Stimulated activated CD4-positive, alpha-beta T cell treated with anti-CD3 and anti-CD28 coated beads, TNF-alpha, amount 100 ng/mL, for 4 hours (primary cell): ENCODE measurements around the gene RFX3.

Experiments used
- DNase-seq, 3 experiments: peaks; one replicate each; pipeline ENCODE4 v3.0.0-alpha.2; 2020; ENCODE audit warnings: low read depth in 3 of 3

RFX3 gene

DNA sequence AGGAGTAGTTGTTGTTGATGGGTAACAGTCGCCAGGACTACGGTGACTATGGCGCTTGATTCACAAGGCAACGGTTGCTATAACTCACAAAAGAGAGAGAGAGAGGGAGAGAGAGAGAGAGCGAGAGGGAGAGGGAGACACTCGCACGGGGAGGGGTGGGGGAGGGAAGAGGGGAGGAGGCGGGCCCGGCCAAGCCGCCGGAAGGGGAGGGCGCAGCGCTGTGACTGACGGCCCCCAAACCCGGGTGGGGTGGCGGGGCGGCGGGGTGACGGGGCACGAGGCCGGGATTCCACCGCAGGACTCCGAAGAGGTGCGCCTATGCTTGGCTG is at the start of gene RFX3:
Gene RFX3 (minus strand): TSS at position 166 of the 329 bp plus-strand sequence. CDS start 130,413 bp downstream, outside the sequence.
- peak; percentile 84 to 88 (median 87) for DNase-seq

DNA sequence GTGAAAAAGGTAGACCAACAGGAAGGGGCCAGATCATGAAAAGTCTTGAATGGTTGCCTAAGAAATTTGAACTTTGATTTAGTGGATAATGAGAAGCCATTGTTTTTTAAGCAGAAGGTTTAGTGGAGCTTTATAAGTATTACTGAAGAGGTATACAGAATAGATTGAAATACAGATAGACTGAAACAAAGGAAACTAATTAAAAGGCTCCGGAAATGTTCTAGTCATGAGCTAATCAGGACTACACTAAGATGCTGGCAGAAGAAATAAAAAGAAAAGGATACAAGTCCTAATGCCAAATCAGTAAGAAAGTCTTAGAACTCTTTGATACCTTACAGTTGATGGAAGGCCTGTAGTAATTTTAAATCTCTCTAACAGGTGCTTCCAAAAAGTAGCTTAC is 45.7 kb upstream of the RFX3 start:
- DNase-seq: no peak

DNA sequence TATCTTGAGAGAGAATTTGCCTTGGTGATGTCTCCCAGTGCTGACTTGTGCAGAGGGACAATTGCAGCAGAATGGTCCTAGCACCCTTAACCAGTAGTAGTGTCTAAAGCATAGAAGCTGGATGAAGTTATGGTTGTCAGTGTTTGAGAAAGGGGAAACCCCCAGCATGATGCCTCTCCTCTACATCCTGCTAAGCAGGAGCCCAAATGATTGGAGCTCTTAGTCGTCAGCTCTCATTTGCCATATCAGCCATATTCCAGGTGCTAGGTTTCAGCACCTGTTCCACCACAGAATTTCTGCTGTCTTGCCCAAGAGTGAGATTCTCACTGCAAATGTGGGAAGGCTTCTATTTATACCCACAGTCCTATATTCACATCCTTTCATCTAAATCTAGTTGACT is 43.7 kb upstream of the RFX3 start:
- no peak for DNase-seq

DNA sequence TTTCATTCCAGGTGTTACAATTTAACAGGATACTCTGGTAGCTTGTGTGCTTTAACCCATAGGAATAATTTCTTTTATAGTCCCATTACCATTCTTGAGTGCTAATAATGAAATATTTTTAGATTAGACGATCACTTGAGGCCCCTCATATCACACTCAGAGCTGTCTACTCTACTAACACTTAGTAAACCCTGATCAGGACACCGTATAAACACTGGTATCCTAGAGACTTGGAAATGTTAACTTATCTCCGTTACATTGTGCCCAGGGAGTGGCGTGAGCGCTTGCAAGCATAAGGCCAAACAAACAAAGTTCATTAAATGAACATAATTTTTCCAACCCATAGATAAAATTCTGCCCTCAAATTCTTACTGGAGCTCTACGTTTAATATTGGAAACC is 42.2 kb upstream of the RFX3 start:
- DNase-seq: no peak

DNA sequence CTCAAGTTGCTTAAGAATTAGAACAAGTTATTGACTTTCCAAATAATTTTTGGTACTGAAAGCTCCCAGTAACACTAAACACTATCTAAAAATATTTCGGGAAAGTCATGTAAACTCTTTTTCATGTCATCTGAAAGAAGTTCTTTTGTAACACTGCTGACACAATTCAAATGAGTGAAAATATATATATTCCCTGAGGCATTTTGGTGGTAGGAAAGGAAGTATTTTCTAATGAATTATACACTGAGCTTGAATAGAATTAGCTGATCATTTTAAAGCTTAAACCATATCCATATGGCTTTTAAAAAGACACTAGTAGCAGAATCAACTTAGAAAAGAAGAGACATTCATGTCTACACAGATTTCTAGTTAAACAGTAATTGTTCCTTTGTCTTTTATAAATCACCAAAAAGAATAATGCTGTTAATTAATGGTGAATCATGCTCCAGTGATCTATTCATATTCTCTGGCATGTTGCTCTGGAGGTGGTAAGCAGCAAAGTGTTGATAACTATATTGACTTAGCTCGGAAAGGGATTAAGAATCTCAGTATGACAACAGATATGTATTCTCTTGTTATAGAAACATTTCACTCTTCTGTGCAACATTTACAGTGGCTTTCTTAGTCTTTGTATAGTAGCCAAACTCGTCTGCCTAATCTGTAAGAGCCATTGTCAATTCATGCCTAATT is 27.4 kb upstream of the RFX3 start:
- DNase-seq: no peak

DNA sequence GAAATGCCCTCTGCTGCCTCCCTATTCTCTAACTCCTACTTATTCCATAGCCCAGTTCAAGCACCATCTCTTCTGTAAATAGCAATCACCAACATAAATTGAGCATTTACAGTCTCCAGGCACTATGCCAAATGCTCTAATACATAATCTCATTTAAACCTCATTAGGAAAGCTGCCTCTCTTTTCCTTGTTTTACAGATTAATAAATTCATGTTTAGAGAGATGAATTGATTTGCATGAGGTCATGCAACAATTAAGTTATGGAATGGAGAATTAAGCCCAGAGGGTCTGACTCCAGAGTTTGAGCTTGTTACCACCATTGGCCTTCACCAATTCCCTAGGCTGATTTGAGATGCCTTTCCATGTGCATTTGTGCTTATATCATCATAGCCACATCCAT is 23.4 kb upstream of the RFX3 start:
- no peak for DNase-seq

DNA sequence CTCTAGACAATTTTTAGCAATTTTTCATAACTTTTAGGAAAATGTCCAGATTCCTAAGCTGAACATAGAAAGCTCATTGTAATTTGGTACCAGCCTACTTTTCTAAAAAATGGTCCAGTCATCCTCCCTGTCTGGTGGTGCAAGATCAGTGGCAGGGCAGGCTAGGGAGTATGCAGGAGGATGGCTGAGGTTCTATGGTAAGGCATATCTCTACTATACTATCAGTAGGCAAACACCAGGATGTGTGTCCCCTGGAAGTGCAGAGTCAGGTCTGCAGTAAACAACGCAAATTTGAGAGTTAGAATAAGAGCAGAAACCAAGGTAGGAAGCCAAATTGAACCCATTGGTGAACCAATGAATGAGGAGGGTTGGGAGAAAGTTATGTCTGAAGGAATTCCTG is 22.8 kb upstream of the RFX3 start:
- DNase-seq: no peak

DNA sequence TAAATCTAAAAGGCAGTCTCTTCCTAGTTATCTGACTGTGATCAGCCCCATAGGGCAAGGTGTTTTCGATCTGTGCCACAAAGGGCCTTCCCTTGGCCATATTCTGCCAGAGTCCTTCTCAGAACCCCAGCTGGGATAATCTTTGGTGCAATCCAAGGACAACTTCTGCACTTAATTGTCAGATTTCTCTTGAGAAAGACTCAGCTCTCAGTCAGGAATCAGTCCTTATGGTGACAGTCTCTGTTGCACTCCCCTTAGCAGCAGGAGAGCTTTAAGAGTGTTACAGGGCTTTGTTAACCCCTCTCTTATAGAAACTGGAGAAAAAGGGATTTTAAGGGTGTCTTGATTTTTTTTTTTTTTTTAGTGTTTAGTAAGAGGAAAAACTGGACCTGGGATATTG is 15.4 kb upstream of the RFX3 start:
- DNase-seq: no peak

DNA sequence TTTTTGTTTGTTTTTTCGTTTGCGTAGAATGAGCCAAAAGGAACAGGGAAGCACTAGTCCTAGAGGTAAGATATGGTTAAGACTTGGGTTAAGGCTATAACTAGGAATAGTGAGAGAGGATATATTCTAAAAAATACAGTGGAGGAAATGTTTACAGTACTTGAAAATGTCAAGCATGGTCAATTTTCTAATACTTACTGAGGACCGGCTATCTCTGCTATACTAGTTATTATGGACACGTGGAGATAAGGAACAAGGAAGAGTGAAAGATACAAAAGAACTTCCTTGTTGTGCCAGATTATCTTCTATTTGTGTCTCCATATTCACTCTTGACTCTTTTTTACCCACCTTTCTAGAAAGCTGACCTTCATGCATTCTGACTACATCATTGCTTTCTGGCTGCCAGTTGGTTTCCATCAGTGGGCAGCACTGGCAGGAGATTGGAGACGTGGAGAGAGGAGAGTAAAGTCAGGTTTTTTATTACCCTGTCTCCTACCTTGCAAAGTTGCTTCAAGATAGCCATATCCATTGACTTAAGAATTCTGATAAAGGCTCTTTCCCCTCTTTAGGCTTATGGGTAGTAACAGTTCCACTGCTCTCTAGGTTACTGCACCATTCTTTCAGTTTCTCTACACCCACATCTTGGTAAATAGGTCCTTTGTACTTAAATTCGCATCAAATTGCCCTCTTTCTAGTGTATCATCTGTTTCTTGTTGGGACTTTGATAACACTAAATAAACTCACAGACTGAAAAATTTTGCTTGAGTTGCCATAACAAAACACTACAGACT is 9.0 kb upstream of the RFX3 start:
- DNase-seq: no peak

DNA sequence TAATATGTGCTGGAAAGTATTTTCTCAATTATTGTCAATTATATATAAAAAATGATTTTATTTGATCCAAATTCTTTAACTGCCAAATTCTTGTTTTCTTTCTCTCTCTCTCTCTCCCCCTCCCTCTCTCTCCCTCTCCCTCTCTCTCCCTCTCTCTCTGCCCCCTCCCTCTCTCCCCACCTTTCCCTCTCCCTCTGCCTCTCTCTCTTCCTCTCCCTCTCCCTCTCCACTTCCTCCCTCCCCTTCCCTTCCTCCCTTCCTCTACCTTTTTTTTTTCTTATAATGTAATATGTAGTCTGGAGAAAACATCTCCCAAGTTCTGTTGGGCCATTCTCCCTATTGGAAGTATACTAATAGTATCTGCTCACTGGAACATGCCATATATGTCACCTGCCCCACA is 6.4 kb upstream of the RFX3 start:
- DNase-seq: no peak

DNA sequence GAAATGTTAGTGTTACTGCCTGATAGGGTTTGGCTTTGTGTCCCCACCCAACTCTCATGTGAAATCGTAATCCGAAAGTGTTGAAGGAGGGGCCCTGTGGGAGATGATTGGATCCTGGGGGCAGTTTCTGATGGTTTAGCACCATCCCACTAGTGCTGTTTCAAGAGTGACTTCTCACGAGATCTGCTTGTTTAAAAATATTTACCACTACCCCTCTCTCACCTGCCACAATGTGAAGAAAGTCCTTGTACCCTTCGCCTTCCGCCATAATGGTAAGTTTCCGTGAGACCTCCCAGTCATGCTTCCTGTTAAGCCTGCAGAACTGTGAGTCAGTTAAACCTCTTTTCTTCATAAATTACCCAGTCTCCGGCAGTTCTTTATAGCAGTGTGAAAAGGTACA is 2.6 kb upstream of the RFX3 start:
- DNase-seq: peak; percentile 26 to 30 (median 28)

DNA sequence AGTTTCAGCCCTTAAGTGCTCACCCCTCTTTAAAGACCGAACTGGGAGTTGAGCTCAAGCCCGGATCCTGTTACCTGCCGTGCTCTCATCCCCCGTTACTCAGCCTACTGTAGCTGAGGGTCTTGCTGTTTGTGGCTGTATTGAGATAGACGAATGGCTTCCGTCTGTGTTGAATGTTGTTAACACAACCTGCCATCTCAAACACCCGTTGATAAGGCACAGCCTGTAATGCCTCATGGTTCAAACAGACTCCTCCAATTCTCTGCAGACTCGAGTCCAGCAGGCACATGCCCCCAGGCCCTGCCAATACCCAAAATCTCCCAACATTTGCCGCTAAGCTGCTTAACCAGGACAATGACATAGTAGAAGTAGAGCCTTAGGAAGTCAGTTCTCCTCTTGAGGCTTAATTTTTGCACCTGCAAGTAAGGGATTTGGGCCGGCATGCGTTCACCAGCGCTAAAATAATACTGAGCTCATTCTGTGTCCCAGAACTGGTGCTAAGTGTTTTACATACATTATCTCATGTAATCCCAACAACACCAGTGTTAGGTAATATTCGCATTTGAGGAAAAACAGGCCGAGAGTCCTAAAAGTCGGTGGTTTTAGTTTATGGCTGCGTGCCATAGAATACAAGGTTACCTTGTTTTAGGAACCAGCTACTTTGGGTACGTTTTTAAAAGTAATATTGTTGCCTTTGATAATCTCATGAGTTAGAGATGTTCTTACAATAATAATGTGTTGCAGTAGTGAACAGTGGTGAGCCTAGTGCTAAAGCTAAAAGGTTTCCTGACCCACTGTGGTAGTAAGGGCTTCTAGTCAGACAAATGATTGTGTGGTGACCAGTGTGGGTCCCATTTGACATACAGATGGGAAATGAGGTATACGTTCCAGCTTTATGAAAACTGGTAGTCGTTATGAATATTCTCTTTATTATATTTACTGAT is 1.5 kb upstream of the RFX3 start:
- DNase-seq: peak in 1 of 3 experiments; percentile 8

DNA sequence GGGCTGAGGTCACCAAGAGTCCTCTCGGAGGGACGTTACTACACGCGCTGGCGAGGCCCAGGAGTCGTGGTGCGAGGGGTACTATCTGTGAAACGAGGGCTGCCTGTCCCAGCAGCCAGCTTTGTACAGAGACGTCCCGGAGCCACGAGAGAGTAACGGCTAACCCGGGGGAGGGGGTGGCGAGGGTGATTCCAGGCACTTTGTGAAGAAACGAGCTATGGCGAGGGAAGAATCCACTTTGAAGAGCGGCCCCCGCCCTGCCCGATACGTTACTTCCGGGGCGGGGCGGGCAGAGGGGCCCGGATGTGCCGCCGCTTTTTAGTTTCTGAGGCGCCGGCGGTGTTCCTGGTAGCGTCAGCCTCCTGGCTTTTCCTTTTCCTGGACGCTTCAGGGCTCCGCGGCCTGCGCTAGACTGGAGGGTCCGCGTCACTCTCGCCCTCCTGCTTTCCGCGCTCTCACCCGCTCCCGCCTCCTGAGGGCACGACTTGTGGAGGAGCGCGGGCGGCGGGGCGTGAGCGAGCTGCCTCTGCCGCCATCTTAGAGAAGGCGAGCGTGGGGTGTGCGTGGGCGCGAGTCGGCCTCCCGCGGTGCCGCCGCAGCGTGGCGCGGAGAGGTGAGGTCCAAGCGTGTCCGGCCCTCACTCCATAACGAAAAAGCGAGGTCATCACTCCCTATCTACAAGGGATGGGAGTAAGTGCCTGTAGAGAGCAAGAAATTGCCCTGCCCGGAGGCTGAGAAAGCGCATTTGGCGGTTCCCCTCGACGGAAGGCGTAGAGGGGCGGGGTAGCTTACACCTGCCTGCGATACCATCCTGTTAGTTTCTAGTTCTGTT is 580 bp upstream of the RFX3 start:
- peak; percentile 79 to 89 (median 80) for DNase-seq

DNA sequence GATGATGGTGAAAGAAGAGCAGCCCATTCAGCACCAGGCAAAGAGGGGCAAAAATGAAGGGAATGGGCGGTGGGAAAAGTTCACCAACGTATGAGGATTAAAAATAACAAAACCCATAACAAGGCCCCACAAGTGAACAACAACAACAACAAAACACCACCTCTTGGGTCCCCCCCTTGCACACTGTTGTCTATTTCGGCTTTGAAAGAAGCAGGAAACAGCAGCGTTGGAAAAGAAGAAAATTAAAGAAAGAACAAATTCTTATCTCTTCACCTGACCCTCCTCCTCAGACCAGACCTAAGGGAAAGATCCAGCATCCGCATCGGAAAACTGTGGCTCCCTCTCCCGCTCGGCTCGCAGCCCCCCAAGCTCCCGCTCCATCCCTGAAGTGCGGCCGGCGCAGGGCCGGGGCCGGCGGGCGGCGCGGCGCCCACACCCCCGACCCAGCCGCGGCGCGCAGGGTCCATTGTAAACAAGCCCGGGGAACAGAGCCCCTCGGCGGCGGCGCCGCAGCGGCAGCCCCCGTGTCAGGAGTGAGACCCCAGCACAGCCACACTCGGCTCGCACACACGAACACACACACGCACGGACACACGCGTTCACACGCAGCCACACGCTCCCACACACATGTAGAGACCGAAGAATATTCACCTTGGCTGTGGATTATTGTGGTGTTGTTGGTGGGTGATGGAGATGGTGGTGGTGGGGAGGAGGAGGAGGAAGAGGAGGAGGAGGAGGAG is 535 bp downstream of the RFX3 start:
- DNase-seq: peak in 2 of 3 experiments; percentile 4 to 10

DNA sequence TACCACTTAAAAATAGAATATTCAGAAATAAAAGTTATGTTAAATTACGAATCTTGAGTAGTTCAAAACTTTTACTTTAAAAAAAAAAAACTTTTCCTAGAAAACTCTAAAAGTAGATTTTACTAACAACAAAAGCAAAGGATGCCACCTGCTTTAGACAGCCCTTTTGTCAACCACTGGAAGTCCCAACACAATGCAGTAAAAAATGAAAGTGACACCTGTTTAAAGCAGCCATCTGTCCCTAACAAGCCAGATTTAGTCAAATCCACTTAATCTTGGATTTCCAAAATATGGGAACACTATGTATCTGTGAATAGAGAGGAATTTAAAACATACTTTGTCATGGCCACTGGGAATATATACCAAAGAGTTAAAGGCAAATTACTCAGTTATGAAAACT is 3.8 kb downstream of the RFX3 start:
- no peak for DNase-seq

DNA sequence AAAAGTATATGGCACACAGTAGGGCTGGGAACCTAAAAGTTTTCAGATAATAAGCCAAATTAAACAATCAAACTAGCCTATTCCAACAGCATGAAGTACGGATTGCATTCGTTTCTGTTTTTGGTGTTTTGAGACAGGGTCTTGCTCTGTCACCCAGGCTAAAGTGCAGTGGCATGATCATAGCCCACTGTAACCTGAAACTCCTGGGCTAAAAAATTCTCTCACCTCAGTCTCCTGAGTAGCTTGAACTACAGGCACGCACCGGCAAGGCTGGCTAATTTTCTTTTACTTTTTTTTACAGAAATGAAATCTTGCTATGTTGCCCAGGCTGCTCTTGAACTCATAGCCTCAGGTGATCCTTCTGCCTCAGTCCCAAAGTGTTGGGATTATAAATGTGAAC is 5.2 kb downstream of the RFX3 start:
- DNase-seq: no peak

DNA sequence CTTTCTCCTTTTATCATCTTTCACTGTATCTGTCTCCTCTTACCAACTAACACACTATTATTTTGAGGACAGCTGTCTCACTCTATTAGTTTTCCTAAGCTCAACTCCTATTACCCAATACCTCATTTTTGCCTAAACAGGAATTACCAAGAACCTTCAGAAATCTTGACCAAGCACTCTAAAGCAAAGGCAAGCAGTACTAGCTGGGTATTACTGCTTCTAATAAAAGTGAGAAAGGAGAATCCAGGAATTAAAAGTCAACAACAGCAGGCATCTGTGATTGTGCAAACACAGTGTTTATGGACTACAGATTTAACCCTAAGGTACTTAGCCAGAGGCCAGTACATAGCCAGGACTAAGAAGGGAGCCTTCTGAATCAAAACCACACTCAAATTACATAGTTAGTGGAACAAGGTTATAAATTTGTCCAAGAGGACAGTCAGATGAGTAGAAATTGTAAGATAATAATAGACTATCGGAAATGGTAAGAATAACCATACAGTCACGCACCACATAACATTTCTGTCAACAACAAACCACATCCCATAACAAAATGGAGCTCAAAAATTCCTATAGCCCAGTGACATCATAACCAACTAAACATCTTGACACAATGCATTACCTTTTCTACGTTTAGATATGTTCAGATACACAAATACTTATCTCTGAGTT is 8.3 kb downstream of the RFX3 start:
- DNase-seq: no peak

DNA sequence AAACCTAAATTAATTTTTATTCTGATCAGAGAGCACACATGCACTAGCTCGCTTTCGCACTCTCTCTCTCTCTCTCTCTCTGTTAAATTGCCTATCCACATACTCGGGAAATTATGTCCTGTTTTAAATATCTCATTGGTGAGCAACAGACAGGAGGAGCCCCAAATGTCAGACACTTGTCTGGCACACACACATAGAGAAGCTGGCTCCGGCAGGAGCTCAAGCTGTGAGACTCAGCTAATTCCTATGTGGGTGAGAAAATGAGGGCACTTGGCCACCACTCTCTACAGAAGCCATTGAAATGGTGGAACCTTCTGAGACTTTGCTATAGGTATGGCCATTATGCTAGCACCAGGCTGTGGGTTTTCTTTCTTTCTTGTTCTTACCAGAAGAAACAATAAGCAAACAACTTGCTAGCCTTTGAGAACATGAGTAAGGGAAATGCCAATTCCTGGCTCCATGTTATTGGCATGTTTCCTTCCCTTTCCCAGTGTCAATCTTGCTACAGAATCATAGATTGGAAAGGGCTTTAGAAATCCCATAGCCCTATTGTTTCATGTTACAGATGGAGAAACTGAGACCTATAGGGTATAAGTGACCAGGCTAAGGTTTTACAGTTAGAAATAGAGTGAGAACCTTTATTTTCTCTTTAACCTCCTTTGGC is 9.0 kb downstream of the RFX3 start:
- no peak for DNase-seq

DNA sequence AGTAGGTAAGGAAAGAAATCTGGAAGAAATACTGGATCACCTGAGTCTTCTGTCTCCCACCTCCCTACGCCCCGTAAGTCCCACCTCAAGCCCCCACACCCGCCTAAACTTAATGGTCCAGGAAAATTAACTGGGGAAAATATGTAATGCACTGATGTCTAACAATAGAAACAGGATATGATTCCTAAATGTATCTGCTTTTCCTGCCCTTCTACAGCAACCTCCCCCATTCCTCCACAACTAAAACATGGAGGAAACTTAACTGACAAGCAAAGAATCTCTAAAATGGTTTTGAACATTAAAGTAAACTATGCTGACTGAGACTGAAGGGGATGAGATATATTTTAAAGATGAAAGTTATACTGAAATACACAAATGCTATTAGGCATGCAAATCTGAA is 10.4 kb downstream of the RFX3 start:
- no peak for DNase-seq

DNA sequence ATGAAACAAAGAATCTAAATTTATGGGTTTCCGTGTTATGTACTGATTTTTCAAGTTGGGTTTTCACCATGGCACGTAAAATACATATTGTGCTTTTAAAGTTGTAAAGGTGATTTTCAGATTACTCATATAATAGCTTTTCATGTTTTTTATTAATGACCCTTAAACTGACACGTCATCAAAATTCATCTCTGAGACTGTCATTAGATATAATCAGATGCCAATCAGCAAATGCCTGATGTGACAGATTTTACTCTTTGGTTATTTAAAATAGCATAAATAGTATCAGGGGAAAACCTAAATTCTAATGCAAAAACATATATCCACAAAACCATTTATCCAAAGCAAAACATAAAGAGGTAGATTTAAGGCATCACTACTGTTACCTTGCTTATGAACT is 11.0 kb downstream of the RFX3 start:
- no peak for DNase-seq
